GM12878 (cell line): ENCODE results near the gene LARP4B.

Experiments
- BRCA1 ChIP-seq: IDR thresholded peaks from 2 replicates; pipeline ENCODE4 v1.6.1; 2011; ENCODE audit warnings: low read depth, low read length, improper control_type of control experiment
- CREB1 ChIP-seq: IDR thresholded peaks from 2 replicates; pipeline ENCODE4 v1.6.1; 2012; ENCODE audit warnings: low read depth, mild to moderate bottlenecking, inconsistent platforms
- CTCF ChIP-seq, 3 experiments: IDR thresholded peaks in 2 of 3; conservative IDR thresholded peaks in 1 of 3; 2 replicates each; pipeline ENCODE4 v1.5.1; 2011; ENCODE audit warnings: low read depth in 3 of 3, low read length in 3 of 3, mild to moderate bottlenecking in 3 of 3, control low read depth in 2 of 3, moderate library complexity in 2 of 3, inconsistent platforms in 1 of 3, mixed read lengths in 1 of 3; ENCODE audit not compliant: control insufficient read depth in 2 of 3, insufficient read depth in 1 of 3; ENCODE audit errors: extremely low read depth in 1 of 3
- EGR1 ChIP-seq, 2 experiments: IDR thresholded peaks; 1 replicate in 1 of 2; 2 replicates in 1 of 2; pipeline ENCODE4 v1.6.1; 2011 to 2012; ENCODE audit warnings: low read depth in 2 of 2, low read length in 2 of 2, borderline replicate concordance in 1 of 2, mild to moderate bottlenecking in 1 of 2, moderate library complexity in 1 of 2
- ELK1 ChIP-seq: IDR thresholded peaks from 2 replicates; pipeline ENCODE4 v1.6.1; 2012; ENCODE audit warnings: low read depth, low read length, improper control_type of control experiment
- EZH2 ChIP-seq: IDR thresholded peaks from 2 replicates; pipeline ENCODE4 v1.6.1; 2012; ENCODE audit warnings: low read depth, mild to moderate bottlenecking, control low read depth, inconsistent platforms, low read length, borderline replicate concordance; ENCODE audit not compliant: control insufficient read depth
- FOXK2 ChIP-seq: fragments of 450-650 bp; IDR thresholded peaks from 2 replicates; pipeline ENCODE4 v1.6.1; 2017; ENCODE audit warnings: mild to moderate bottlenecking, moderate library complexity
- GABPA ChIP-seq: IDR thresholded peaks from 2 replicates; pipeline ENCODE4 v1.6.1; 2014; ENCODE audit warnings: antibody characterized with exemption, low read depth, mild to moderate bottlenecking, inconsistent platforms
- HDAC6 ChIP-seq: fragments of 200-600 bp; sonication (generic); IDR thresholded peaks from one replicate; pipeline ENCODE4 v1.8.0; 2017; ENCODE audit warnings: antibody characterized with exemption; ENCODE audit not compliant: unreplicated experiment
- KLF5 ChIP-seq: fragments of 450-650 bp; IDR thresholded peaks from 2 replicates; pipeline ENCODE4 v1.6.1; 2014; ENCODE audit warnings: mild to moderate bottlenecking; ENCODE audit not compliant: partially characterized antibody
- PBX3 ChIP-seq: IDR thresholded peaks from 2 replicates; pipeline ENCODE4 v1.6.1; 2011; ENCODE audit warnings: mild to moderate bottlenecking, low read depth, low read length, moderate library complexity; ENCODE audit not compliant: insufficient replicate concordance
- POLR2AphosphoS5 ChIP-seq: IDR thresholded peaks from 2 replicates; pipeline ENCODE4 v1.6.1; 2011; ENCODE audit warnings: mild to moderate bottlenecking, low read length, inconsistent platforms
- ZNF207 ChIP-seq: fragments of 450-650 bp; IDR thresholded peaks from 2 replicates; pipeline ENCODE4 v1.6.1; 2014; ENCODE audit warnings: antibody characterized with exemption, mild to moderate bottlenecking, borderline replicate concordance
- ZNF274 ChIP-seq: IDR thresholded peaks from one replicate; pipeline ENCODE4 v1.8.0; 2011; ENCODE audit not compliant: insufficient read length, insufficient read depth

DNA sequence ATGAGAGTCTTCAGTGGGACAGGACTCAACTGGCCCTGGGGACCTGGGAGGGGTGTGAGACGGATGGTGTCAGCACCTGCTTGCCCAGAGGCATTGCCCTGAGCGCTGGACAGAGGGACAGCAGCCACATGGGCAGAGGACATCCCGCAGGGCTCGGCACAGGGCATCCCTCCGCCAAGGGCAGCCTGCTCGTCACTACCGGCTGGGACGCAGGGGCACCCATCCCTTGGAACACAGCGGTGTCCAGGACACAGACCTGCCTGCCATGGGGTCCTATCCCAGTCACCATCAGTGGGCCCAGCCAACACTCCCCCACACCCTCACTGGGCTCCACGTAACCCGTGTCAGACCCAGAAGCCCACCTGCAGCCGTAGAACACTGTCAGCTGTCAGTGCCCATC, 109.3 kb downstream of the LARP4B start:
- TF ChIP-seq POLR2AphosphoS5 (no peak), HDAC6 (no peak), PBX3 (no peak), ZNF207 (no peak), EZH2 (no peak), FOXK2 (no peak), BRCA1 (no peak), CTCF (IDR thresholded peaks at IDR 0.05 in 2 of 3, conservative IDR thresholded peaks at IDR 0.05 in 1 of 3; ENCODE audit: control insufficient read depth in 2 of 3, extremely low read depth in 1 of 3, insufficient read depth in 1 of 3, low read depth in 3 of 3, low read length in 3 of 3) (no peak), ELK1 (no peak), KLF5 (no peak), ZNF274 (no peak), GABPA (no peak), EGR1 (IDR thresholded peaks at IDR 0.05; ENCODE audit: borderline replicate concordance in 1 of 2, low read depth in 2 of 2, low read length in 2 of 2) (no peak), CREB1 (no peak)
